BE2C (cell line): ENCODE results near the gene LTBP4.

ENCODE experiments used
- DNase-seq: peaks from one replicate; pipeline ENCODE4 v3.0.0-alpha.2; 2020
- H3K27me3 ChIP-seq: fragments of 250-450 bp; sonication (Bioruptor Pico); 2 replicates; pipeline ENCODE4 v1.5.1; 2020; ENCODE audit warnings: mild to moderate bottlenecking
- H3K36me3 ChIP-seq: fragments of 250-450 bp; sonication (Bioruptor Pico); 2 replicates; pipeline ENCODE4 v1.5.1; 2020; ENCODE audit warnings: mild to moderate bottlenecking
- H3K4me1 ChIP-seq: fragments of 250-450 bp; sonication (Bioruptor Pico); 2 replicates; pipeline ENCODE4 v1.5.1; 2020
- H3K4me3 ChIP-seq: 2 replicates; pipeline ENCODE4 v1.5.1; 2011; ENCODE audit warnings: low read depth, low read length
- H3K9me3 ChIP-seq: fragments of 250-450 bp; sonication (Bioruptor Pico); 2 replicates; pipeline ENCODE4 v1.5.1; 2020
- CTCF ChIP-seq: IDR thresholded peaks from 2 replicates; pipeline ENCODE4 v1.5.1; 2012; ENCODE audit warnings: mild to moderate bottlenecking, low read depth, low read length

The LTBP4 gene

GRCh38 chr19:40616941-40617340, 15.8 kb downstream of the LTBP4 start:
- H3K4me3 ChIP-seq: no peak overlapping the region
- DNase-seq: no peak

GRCh38 chr19:40617961-40618360, 16.8 kb downstream of the LTBP4 start:
- H3K36me3 ChIP-seq: no peaks in the 10 kb centered on the region
- H3K4me3 ChIP-seq: no peak overlapping the region
- DNase-seq: no peak
- no peaks in the 10 kb centered on the region for H3K27me3 ChIP-seq
- H3K4me1 ChIP-seq: no peaks in the 10 kb centered on the region
- no peaks in the 10 kb centered on the region for H3K9me3 ChIP-seq
- no peak for TF ChIP-seq CTCF

More at GRCh38 chr19:40616941-40617340, 15.8 kb downstream of the LTBP4 start:
- H3K27me3 ChIP-seq: no peaks in the 10 kb centered on the region
- no peaks in the 10 kb centered on the region for H3K4me1 ChIP-seq
- TF ChIP-seq CTCF: no peak
- no peaks in the 10 kb centered on the region for H3K9me3 ChIP-seq
- H3K36me3 ChIP-seq: no peaks in the 10 kb centered on the region

GRCh38 chr19:40619333-40620160, 18.4 kb downstream of the LTBP4 start:
- Histone ChIP-seq H3K27me3 (no peaks in the 10 kb centered on the region), H3K4me3 (no peak overlapping the region), H3K9me3 (no peaks in the 10 kb centered on the region), H3K36me3 (no peaks in the 10 kb centered on the region), H3K4me1 (no peaks in the 10 kb centered on the region)
- no peak for TF ChIP-seq CTCF
- DNase-seq: no peak

GRCh38 chr19:40620161-40620485, 19.0 kb downstream of the LTBP4 start:
- DNase-seq: no peak
- Histone ChIP-seq H3K27me3 (no peaks in the 10 kb centered on the region), H3K4me3 (no peak overlapping the region), H3K9me3 (no peaks in the 10 kb centered on the region), H3K36me3 (no peaks in the 10 kb centered on the region), H3K4me1 (no peaks in the 10 kb centered on the region)
- no peak for TF ChIP-seq CTCF

- H3K9me3 ChIP-seq: no peaks in the 10 kb centered on the region
- peaks cover 3% of the 10 kb centered on the region; the same call in 1 of the 2 replicates for H3K4me1 ChIP-seq
- H3K4me3 ChIP-seq: no peak overlapping the region
- DNase-seq: no peak
- no peaks in the 10 kb centered on the region for H3K36me3 ChIP-seq
- TF ChIP-seq CTCF: no peak
- H3K27me3 ChIP-seq: no peaks in the 10 kb centered on the region
Measured at GRCh38 chr19:40621283-40621682, 20.1 kb downstream of the LTBP4 start.

- Histone ChIP-seq H3K4me1 (peaks cover 3% of the 10 kb centered on the region; the same call in 1 of the 2 replicates), H3K4me3 (no peak overlapping the region), H3K9me3 (no peaks in the 10 kb centered on the region), H3K36me3 (no peaks in the 10 kb centered on the region), H3K27me3 (no peaks in the 10 kb centered on the region)
- TF ChIP-seq CTCF: no peak
- no peak for DNase-seq
Measured at GRCh38 chr19:40621966-40622772, 21.0 kb downstream of the LTBP4 start.
